ENCODE measurements around the gene DES. TPM values are rescaled to one million over a fixed set of nuclear protein-coding genes. Genes with fewer than 3 reads are reported as not detected.

The DES gene
- total RNA-seq, 1 experiment from 2014 or later, result not detected

- CTCF ChIA-PET, result no interaction called here
- Histone ChIP-seq H3K27me3 (ENCODE audit: low read length) (no peaks in the 10 kb centered on the region), H3K79me2 (ENCODE audit: low read length) (no peaks in the 10 kb centered on the region), H3K9ac (ENCODE audit: low read length) (no peak overlapping the region), H3K9me2 (replicated peaks; ENCODE audit: low read length) (no peaks in the 10 kb centered on the region), H4K20me1 (ENCODE audit: low read length) (no peaks in the 10 kb centered on the region), H3K4me1 (ENCODE audit: insufficient read depth, low read length) (no peaks in the 10 kb centered on the region), H3K4me2 (ENCODE audit: low read length) (no peak overlapping the region), H3K4me3 (ENCODE audit: low read length) (no peak overlapping the region), H3K9me3 (ENCODE audit: low read length) (no peaks in the 10 kb centered on the region), H3K36me3 (ENCODE audit: low read depth, low read length) (no peaks in the 10 kb centered on the region), H3K27ac (ENCODE audit: low read length) (no peak overlapping the region), H3F3A (ENCODE audit: low read length, unreplicated experiment) (no peaks in the 10 kb centered on the region), H2AFZ (ENCODE audit: low read length) (no peak overlapping the region)
- BruUV-seq (replicated peaks), result no TSS peak
- POLR2A ChIA-PET (ENCODE audit: unreplicated experiment), result no interaction called here
- TF ChIP-seq CTCF (conservative IDR thresholded peaks at IDR 0.05; ENCODE audit: low read depth, low read length), result no peak
- TF ChIP-seq EZH2 (IDR thresholded peaks at IDR 0.05; ENCODE audit: low read length, unreplicated experiment), result no peak
- TF ChIP-seq EZH2phosphoT487 (IDR thresholded peaks at IDR 0.05; ENCODE audit: borderline replicate concordance, low read length), result no peak
- DNase-seq, result no peak
- ATAC-seq, result no peak
- intact Hi-C loops (cut with micrococcal nuclease), result no loop called here
Measured at GRCh38 chr2:219419012-219419324, 791 bp downstream of the DES start.

GRCh38 chr2:219419331-219420197, 1.4 kb downstream of the DES start:
- BruUV-seq (replicated peaks), result no TSS peak
- Histone ChIP-seq H4K20me1 (ENCODE audit: low read length) (no peaks in the 10 kb centered on the region), H3F3A (ENCODE audit: low read length, unreplicated experiment) (no peaks in the 10 kb centered on the region), H3K4me2 (ENCODE audit: low read length) (no peak overlapping the region), H3K36me3 (ENCODE audit: low read depth, low read length) (no peaks in the 10 kb centered on the region), H3K9ac (ENCODE audit: low read length) (no peak overlapping the region), H3K4me3 (ENCODE audit: low read length) (no peak overlapping the region), H3K9me3 (ENCODE audit: low read length) (no peaks in the 10 kb centered on the region), H3K79me2 (ENCODE audit: low read length) (no peaks in the 10 kb centered on the region), H3K27me3 (ENCODE audit: low read length) (no peaks in the 10 kb centered on the region), H3K4me1 (ENCODE audit: insufficient read depth, low read length) (no peaks in the 10 kb centered on the region), H3K27ac (ENCODE audit: low read length) (no peak overlapping the region), H3K9me2 (replicated peaks; ENCODE audit: low read length) (no peaks in the 10 kb centered on the region), H2AFZ (ENCODE audit: low read length) (no peak overlapping the region)
- ChIA-PET POLR2A (ENCODE audit: unreplicated experiment) (interaction anchor here (0.6 kb wide), 1 partner anchor 1132 kb away, joined by 3 read pairs; no protein-coding TSS in a partner anchor), CTCF (no interaction called here)
- TF ChIP-seq EZH2phosphoT487 (IDR thresholded peaks at IDR 0.05; ENCODE audit: borderline replicate concordance, low read length) (no peak), CTCF (conservative IDR thresholded peaks at IDR 0.05; ENCODE audit: low read depth, low read length) (no peak), EZH2 (IDR thresholded peaks at IDR 0.05; ENCODE audit: low read length, unreplicated experiment) (no peak)
- intact Hi-C loops (cut with micrococcal nuclease), result no loop called here
- DNase-seq (no peak), ATAC-seq (no peak)

- Histone ChIP-seq H3K27ac (ENCODE audit: low read length) (no peak overlapping the region), H3K9me2 (replicated peaks; ENCODE audit: low read length) (no peaks in the 10 kb centered on the region), H3K9ac (ENCODE audit: low read length) (no peak overlapping the region), H3K27me3 (ENCODE audit: low read length) (no peaks in the 10 kb centered on the region), H2AFZ (ENCODE audit: low read length) (no peak overlapping the region), H3K4me2 (ENCODE audit: low read length) (no peak overlapping the region), H4K20me1 (ENCODE audit: low read length) (no peaks in the 10 kb centered on the region), H3K4me1 (ENCODE audit: insufficient read depth, low read length) (no peaks in the 10 kb centered on the region), H3K9me3 (ENCODE audit: low read length) (no peaks in the 10 kb centered on the region), H3K36me3 (ENCODE audit: low read depth, low read length) (no peaks in the 10 kb centered on the region), H3K4me3 (ENCODE audit: low read length) (no peak overlapping the region), H3K79me2 (ENCODE audit: low read length) (no peaks in the 10 kb centered on the region), H3F3A (ENCODE audit: low read length, unreplicated experiment) (no peaks in the 10 kb centered on the region)
- CTCF ChIA-PET, result no interaction called here
- POLR2A ChIA-PET (ENCODE audit: unreplicated experiment), result no interaction called here
- no TSS peak for BruUV-seq (replicated peaks)
- intact Hi-C loops (cut with micrococcal nuclease), result no loop called here
- ATAC-seq, result no peak
- DNase-seq, result no peak
- TF ChIP-seq EZH2phosphoT487 (IDR thresholded peaks at IDR 0.05; ENCODE audit: borderline replicate concordance, low read length), result no peak
- no peak for TF ChIP-seq EZH2 (IDR thresholded peaks at IDR 0.05; ENCODE audit: low read length, unreplicated experiment)
- no peak for TF ChIP-seq CTCF (conservative IDR thresholded peaks at IDR 0.05; ENCODE audit: low read depth, low read length)
Measured at GRCh38 chr2:219420687-219421086, 2.5 kb downstream of the DES start.
